ENCODE data around the gene LENEP. TPM values are rescaled to one million over a fixed set of nuclear protein-coding genes. Genes with fewer than 3 reads are reported as not detected.

Gene LENEP
- total and polyA plus RNA-seq, 2 of the 8 experiments (the other 6 are each of a cell fraction or from before 2014, with no cell fraction given), result 1.3 TPM; not detected in 1

GRCh38 chr1:154945962-154946850, 47.2 kb upstream of the LENEP start (continued):
- no peak for TF ChIP-seq E2F6 (IDR thresholded peaks at IDR 0.05)
- no peak for TF ChIP-seq EGR1 (IDR thresholded peaks at IDR 0.05; ENCODE audit: borderline replicate concordance, low read depth, low read length)
- TF ChIP-seq JUND (IDR thresholded peaks at IDR 0.05; ENCODE audit: low read length), result no peak
